Astrocyte of the spinal cord (primary cell): ENCODE measurements around the gene TDRD1.

Experiments
- DNase-seq: peaks from one replicate; pipeline ENCODE4 v3.0.0; 2011; ENCODE audit warnings: low read depth, low spot score
- H3K4me3 ChIP-seq: 2 replicates; pipeline ENCODE4 v1.5.1; 2011; ENCODE audit warnings: low read depth, mild to moderate bottlenecking, low read length, moderate library complexity
- CTCF ChIP-seq: IDR thresholded peaks from 2 replicates; pipeline ENCODE4 v1.5.1; 2012; ENCODE audit warnings: low read depth, mild to moderate bottlenecking, low read length, inconsistent platforms
- in situ Hi-C: cut with HindIII; loops from 2 replicates; pipeline ENCODE4 v1.10.0; 2017; ENCODE audit warnings: low sequenced_read_pairs

TDRD1 gene

DNA sequence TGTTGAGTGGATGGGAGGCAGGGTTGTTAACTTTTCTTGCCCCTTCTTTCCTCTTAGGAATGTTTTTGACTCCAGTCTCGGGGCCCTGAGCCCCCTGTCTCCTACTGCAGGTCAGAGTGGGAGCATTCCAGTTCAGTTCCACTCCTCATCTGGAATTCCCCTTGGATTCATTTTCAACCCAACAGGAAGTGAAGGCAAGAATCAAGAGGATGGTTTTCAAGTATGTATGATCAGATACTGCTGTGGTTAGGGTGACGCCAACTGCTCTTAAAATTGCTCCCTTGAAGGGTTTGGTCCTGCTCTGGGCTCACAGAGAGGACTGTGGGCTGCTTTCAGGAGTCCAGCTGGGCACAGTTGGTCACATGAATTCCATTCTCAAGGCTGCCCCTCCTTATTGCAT, 81.9 kb downstream of the TDRD1 start:
- H3K4me3 ChIP-seq: no peak overlapping the region
- no peak for TF ChIP-seq CTCF
- DNase-seq: peak; percentile 41
- in situ Hi-C loops: no loop called here

DNA sequence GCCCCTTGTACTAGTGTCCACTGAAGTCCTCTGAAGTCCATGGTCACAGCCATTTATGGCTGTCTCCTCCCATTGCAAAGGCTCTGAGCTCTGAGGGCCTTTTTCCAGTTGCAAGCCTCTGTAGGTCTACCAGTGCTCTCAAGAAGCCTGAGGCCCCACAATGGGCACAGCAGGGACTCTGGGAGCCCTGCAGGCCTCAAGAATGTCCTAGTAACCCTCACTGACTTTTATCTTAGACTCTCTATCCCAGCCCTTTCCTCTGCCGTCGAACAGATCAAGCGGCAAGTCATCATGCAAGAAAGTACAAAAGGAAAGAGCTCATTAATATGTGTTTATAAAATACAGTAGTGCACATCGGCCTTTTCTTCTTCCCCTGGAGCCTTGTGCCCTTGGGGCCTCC, 83.3 kb downstream of the TDRD1 start:
- no peak for TF ChIP-seq CTCF
- in situ Hi-C loops: no loop called here
- DNase-seq: no peak
- no peak overlapping the region for H3K4me3 ChIP-seq

DNA sequence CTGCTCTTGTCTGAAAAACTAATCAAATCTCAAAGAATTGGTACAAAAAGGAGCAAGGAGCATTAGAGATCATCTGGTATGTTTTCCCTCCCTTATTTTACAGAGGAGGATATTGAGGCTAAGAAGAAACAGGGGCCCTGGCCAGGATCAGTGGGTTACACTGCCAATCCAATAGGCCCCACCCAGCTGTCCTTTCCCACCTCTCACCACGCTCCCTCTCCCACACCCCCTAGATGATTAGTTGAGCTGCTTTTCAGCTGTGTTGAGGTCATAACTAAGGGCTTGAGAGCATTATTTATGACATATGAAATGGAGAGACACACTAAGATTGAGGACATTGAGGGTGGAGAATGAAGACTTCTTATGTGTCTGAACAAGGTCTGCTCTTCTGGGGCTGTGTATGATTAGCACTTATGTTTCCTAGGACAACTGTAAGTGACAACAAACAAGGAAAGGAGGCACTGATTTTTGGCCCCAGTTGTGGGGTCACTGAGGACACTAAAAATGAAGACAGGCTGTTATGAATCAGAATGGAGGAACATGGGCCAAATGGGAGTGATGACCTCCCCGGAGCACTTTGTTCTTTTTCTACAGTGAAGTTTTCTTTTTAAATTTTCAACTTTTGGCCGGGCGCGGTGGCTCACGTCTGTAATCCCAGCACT, 86.4 kb downstream of the TDRD1 start:
- no peak for TF ChIP-seq CTCF
- no peak overlapping the region for H3K4me3 ChIP-seq
- DNase-seq: no peak
- in situ Hi-C loops: no loop called here

GRCh38 chr10:114266521-114266920, 87.4 kb downstream of the TDRD1 start:
- in situ Hi-C loops: no loop called here
- DNase-seq: peak; percentile 53

DNA sequence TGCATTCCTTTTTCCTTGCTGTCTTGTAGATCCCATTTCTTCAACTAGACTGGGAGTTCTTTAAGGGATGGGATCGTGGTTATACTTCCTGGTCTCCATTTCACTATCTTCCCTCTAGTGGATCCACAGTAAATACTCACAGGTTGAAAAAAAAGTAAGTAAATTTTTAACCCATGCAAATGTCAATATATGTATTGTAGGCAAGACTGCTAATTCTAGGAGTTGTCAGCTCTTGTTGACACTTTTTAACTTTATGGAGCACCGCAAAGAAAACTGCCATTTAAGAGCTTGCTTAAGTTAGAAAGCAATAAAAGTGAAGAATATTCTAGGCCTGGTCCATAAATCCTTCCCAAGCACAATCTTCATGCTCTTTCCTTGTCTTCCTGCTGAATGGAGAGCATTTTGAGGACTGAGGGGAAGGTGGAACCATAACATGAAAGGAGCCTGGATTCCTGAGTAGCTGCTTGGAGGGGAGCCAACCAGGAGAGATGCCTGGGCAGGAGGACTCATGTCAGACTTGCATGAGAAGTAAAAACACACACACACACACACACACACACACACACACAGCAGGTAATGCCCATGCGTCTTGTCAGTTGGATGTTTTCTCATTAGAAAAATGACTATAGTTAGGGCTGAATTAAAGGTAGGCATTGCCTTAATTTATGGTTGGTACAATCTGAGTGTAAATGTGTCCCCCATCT, 92.1 kb downstream of the TDRD1 start:
- DNase-seq: no peak
- no peak overlapping the region for H3K4me3 ChIP-seq
- in situ Hi-C loops: no loop called here
- no peak for TF ChIP-seq CTCF

More at GRCh38 chr10:114266521-114266920, 87.4 kb downstream of the TDRD1 start:
- no peak overlapping the region for H3K4me3 ChIP-seq
- no peak for TF ChIP-seq CTCF

DNA sequence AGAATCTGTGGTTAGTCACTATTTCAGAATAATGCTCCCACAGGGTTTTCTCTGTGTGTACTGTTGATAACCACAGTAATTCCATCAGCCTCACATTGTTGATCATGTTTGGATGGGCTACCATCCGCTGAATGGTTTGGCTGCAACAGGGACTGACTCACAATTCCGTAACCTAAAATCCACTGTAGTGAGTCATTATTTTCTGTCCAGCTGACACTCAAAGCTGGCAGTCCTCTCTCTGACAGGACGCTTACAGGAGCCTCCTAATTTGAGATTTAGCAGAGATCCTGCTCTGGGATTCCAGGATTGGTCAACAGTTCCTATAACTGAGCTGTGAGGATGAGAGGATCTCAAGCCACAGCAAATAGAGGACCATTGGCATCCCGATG, 92.6 kb downstream of the TDRD1 start:
- peak; percentile 93 for DNase-seq
- no peak for TF ChIP-seq CTCF
- no peak overlapping the region for H3K4me3 ChIP-seq
- in situ Hi-C loops: no loop called here
